CD4-positive, alpha-beta T cell (primary cell): ENCODE measurements around the gene PCDH7. TPM values are rescaled to one million over a fixed set of nuclear protein-coding genes. Genes with fewer than 3 reads are reported as not detected.

Experiments
- ATAC-seq: fragments of 200-7000 bp; cut with Tn5 transposase; one replicate; pipeline ENCODE4 v1.10.0; 2022; ENCODE audit warnings: mild to moderate bottlenecking; ENCODE audit not compliant: poor library complexity
- CTCF ChIA-PET: fragments of 350-600 bp; sonication (Branson Sonifier 250); formaldehyde crosslinking; loops from one replicate; lab custom pipeline; 2021; ENCODE audit warnings: antibody characterized with exemption, inconsistent platforms; lab: Charles Lee
- POLR2A ChIA-PET: fragments of 350-600 bp; sonication (Branson Sonifier 250); formaldehyde crosslinking; loops from one replicate; lab custom pipeline; 2021; ENCODE audit warnings: antibody characterized with exemption, inconsistent platforms; lab: Charles Lee
- DNase-seq, 14 experiments: peaks; one replicate each; pipeline ENCODE4 v3.0.0-alpha.2; 2013 to 2020; ENCODE audit warnings: mixed read lengths in 2 of 14
- H3K27ac ChIP-seq, 2 donors: one replicate each; pipeline versions ENCODE4 v1.5.1 to v1.7.0; 2013; ENCODE audit warnings: low read length in 2 of 2, low read depth in 1 of 2, mild to moderate bottlenecking in 1 of 2
- H3K27me3 ChIP-seq, 2 experiments: 1 replicate in 1 of 2; 2 replicates in 1 of 2; pipeline versions ENCODE4 v1.6.1 to v1.7.0; 2013; ENCODE audit warnings: low read length in 2 of 2, control low read depth in 1 of 2, mild to moderate bottlenecking in 1 of 2, moderate library complexity in 1 of 2; ENCODE audit not compliant: insufficient read depth in 2 of 2, control insufficient read depth in 1 of 2
- H3K36me3 ChIP-seq: one replicate; pipeline ENCODE4 v1.6.1; 2013; ENCODE audit warnings: low read length, control low read depth; ENCODE audit not compliant: insufficient read depth
- H3K4me1 ChIP-seq: one replicate; pipeline ENCODE4 v1.6.1; 2013; ENCODE audit warnings: low read length, control low read depth; ENCODE audit not compliant: insufficient read depth
- H3K4me3 ChIP-seq: one replicate; pipeline ENCODE4 v1.5.1; 2013; ENCODE audit warnings: mild to moderate bottlenecking, low read length, moderate library complexity
- H3K9me3 ChIP-seq, 2 experiments: 1 replicate in 1 of 2; 2 replicates in 1 of 2; pipeline versions ENCODE4 v1.6.1 to v1.7.0; 2013; ENCODE audit warnings: low read length in 2 of 2, mild to moderate bottlenecking in 2 of 2, control low read depth in 1 of 2, moderate library complexity in 1 of 2; ENCODE audit not compliant: control insufficient read depth in 1 of 2, insufficient read depth in 1 of 2
- H3K27ac Mint-ChIP-seq: one replicate; pipeline ENCODE4 v1.8.0; 2020; ENCODE audit warnings: mixed read lengths
- H3K27me3 Mint-ChIP-seq: one replicate; pipeline ENCODE4 v1.8.0; 2021; ENCODE audit warnings: mixed read lengths
- H3K36me3 Mint-ChIP-seq: one replicate; pipeline ENCODE4 v1.8.0; 2021; ENCODE audit warnings: low read depth, mixed read lengths
- H3K4me1 Mint-ChIP-seq: one replicate; pipeline ENCODE4 v1.8.0; 2021; ENCODE audit warnings: low read depth, mixed read lengths
- H3K4me3 Mint-ChIP-seq: one replicate; pipeline ENCODE4 v1.8.0; 2020; ENCODE audit warnings: mild to moderate bottlenecking, mixed read lengths
- H3K9me3 Mint-ChIP-seq: one replicate; pipeline ENCODE4 v1.8.0; 2020; ENCODE audit warnings: mixed read lengths
- CTCF ChIP-seq: fragments of 200-600 bp; IDR thresholded peaks from one replicate; pipeline ENCODE4 v1.8.0; 2022; ENCODE audit warnings: antibody characterized with exemption, mild to moderate bottlenecking
- intact Hi-C, 2 experiments: fragments of 100-400 bp; cut with DNase I in 1 of 2; cut with micrococcal nuclease in 1 of 2; formaldehyde crosslinking; loops; one replicate each; pipeline versions ENCODE4 v1.15.1 to v1.9.0; 2023 to 2025; cut with DNase I, micrococcal nuclease
- total RNA-seq, 174 experiments: library from RNA in 2 of 174; stranded (reverse) in 2 of 174; gene quantifications; one replicate each; pipeline ENCODE4 v1.2.3 and lab custom pipeline; 2021 to 2026

Gene PCDH7
- total RNA-seq, 2 experiments from 2014 or later = not detected

GRCh38 chr4:30717208-30718020 lies 2.8 kb upstream of the PCDH7 start:
- ATAC-seq = peak; percentile 48
- DNase-seq = peak in 1 of 14 experiments; percentile 3

GRCh38 chr4:30718021-30718542 lies 2.1 kb upstream of the PCDH7 start:
- Mint-ChIP-seq H3K36me3 (no peaks in the 10 kb centered on the region), H3K27me3 (peaks cover 71% of the 10 kb centered on the region), H3K4me3 (peak overlapping the region; percentile 78), H3K9me3 (no peaks in the 10 kb centered on the region), H3K27ac (no peak overlapping the region), H3K4me1 (peaks cover 40% of the 10 kb centered on the region)
- Histone ChIP-seq H3K4me3 (peak overlapping the region; percentile 41), H3K36me3 (no peaks in the 10 kb centered on the region), H3K27ac (no peak overlapping the region), H3K27me3 (peaks cover 40 to 49% of the 10 kb centered on the region in 2 experiments), H3K4me1 (peaks cover 45% of the 10 kb centered on the region), H3K9me3 (peaks cover 0 to 51% of the 10 kb centered on the region in 2 experiments)
- intact Hi-C loops = no loop called here
- POLR2A ChIA-PET = no interaction called here
- ATAC-seq (no peak), DNase-seq (no peak)
- no peak for TF ChIP-seq CTCF
- CTCF ChIA-PET = no interaction called here

More at GRCh38 chr4:30717208-30718020, 2.8 kb upstream of the PCDH7 start:
- no peak overlapping the region for H3K27ac Mint-ChIP-seq
- H3K9me3 ChIP-seq = peaks cover 0 to 44% of the 10 kb centered on the region in 2 experiments
- peak overlapping the region; percentile 78 for H3K4me3 Mint-ChIP-seq
- H3K4me1 ChIP-seq = peaks cover 45% of the 10 kb centered on the region
- H3K4me1 Mint-ChIP-seq = peaks cover 40% of the 10 kb centered on the region
- POLR2A ChIA-PET = no interaction called here
- TF ChIP-seq CTCF = no peak
- H3K9me3 Mint-ChIP-seq = no peaks in the 10 kb centered on the region
- peaks cover 70% of the 10 kb centered on the region for H3K27me3 Mint-ChIP-seq
- peak overlapping the region; percentile 41 for H3K4me3 ChIP-seq
- CTCF ChIA-PET = no interaction called here
- no peaks in the 10 kb centered on the region for H3K36me3 Mint-ChIP-seq
- H3K36me3 ChIP-seq = no peaks in the 10 kb centered on the region
- intact Hi-C loops = no loop called here
- H3K27ac ChIP-seq = no peak overlapping the region
- H3K27me3 ChIP-seq = peaks cover 33 to 44% of the 10 kb centered on the region in 2 experiments

- no peak overlapping the region for H3K27ac ChIP-seq
- Mint-ChIP-seq H3K4me1 (peaks cover 40% of the 10 kb centered on the region), H3K9me3 (no peaks in the 10 kb centered on the region), H3K27ac (no peak overlapping the region), H3K36me3 (no peaks in the 10 kb centered on the region), H3K27me3 (peaks cover 74% of the 10 kb centered on the region), H3K4me3 (peak overlapping the region; percentile 68)
- ChIA-PET POLR2A (no interaction called here), CTCF (no interaction called here)
- no peak for DNase-seq
- H3K4me3 ChIP-seq = no peak overlapping the region
- peaks cover 47 to 53% of the 10 kb centered on the region in 2 experiments for H3K27me3 ChIP-seq
- H3K9me3 ChIP-seq = peaks cover 0 to 52% of the 10 kb centered on the region in 2 experiments
- peaks cover 45% of the 10 kb centered on the region for H3K4me1 ChIP-seq
- H3K36me3 ChIP-seq = no peaks in the 10 kb centered on the region
- intact Hi-C loops = no loop called here
- ATAC-seq = no peak
- TF ChIP-seq CTCF = no peak
Measured at GRCh38 chr4:30718641-30719453, 1.3 kb upstream of the PCDH7 start.
